Lung (tissue), 12 donors: Measurements from ENCODE around the gene SIRPG. TPM values are rescaled to one million over a fixed set of nuclear protein-coding genes. Genes with fewer than 3 reads are reported as not detected.
A peak's percentile ranks its signal among the peaks of the same experiment; 100 is the strongest.

ENCODE experiments used
- ATAC-seq: fragments of 200-7000 bp; cut with Tn5 transposase; one replicate; pipeline ENCODE4 v1.9.1; 2020; ENCODE audit warnings: moderate number of reproducible peaks; ENCODE audit not compliant: insufficient read depth, low FRiP score
- DNase-seq, 3 donors: peaks; one replicate each; pipeline ENCODE4 v3.0.0-alpha.2; 2013 to 2017
- H3K27ac ChIP-seq, 2 donors: one replicate each; pipeline ENCODE4 v1.5.1; 2013; ENCODE audit warnings: mild to moderate bottlenecking in 2 of 2, moderate library complexity in 2 of 2, control low read depth in 1 of 2, inconsistent platforms in 1 of 2, low read depth in 1 of 2, low read length in 1 of 2
- H3K27me3 ChIP-seq, 3 donors: one replicate each; pipeline ENCODE4 v1.5.1; 2013; ENCODE audit warnings: low read length in 2 of 3; ENCODE audit not compliant: control insufficient read depth in 3 of 3, insufficient read depth in 3 of 3
- H3K36me3 ChIP-seq, 4 donors: one replicate each; pipeline ENCODE4 v1.5.1; 2013; ENCODE audit warnings: low read length in 4 of 4, mild to moderate bottlenecking in 1 of 4, moderate library complexity in 1 of 4; ENCODE audit not compliant: control insufficient read depth in 4 of 4, insufficient read depth in 4 of 4
- H3K4me1 ChIP-seq, 5 donors: one replicate each; pipeline ENCODE4 v1.5.1; 2013; ENCODE audit warnings: low read length in 5 of 5, mild to moderate bottlenecking in 2 of 5, moderate library complexity in 1 of 5; ENCODE audit not compliant: control insufficient read depth in 5 of 5, insufficient read depth in 5 of 5
- H3K4me3 ChIP-seq: one replicate; pipeline ENCODE4 v1.5.1; 2013; ENCODE audit warnings: mild to moderate bottlenecking, control low read depth, moderate library complexity
- H3K9ac ChIP-seq, 2 donors: one replicate each; pipeline ENCODE4 v1.5.1; 2013; ENCODE audit warnings: low read length in 2 of 2, control low read depth in 1 of 2; ENCODE audit not compliant: insufficient read depth in 1 of 2
- H3K9me3 ChIP-seq, 4 donors: one replicate each; pipeline ENCODE4 v1.5.1; 2013; ENCODE audit warnings: low read length in 3 of 4, mild to moderate bottlenecking in 1 of 4, moderate library complexity in 1 of 4; ENCODE audit not compliant: control insufficient read depth in 4 of 4, insufficient read depth in 3 of 4
- WGBS, 2 donors: extraction: QIAGEN DNeasy Blood & Tissue Kit; methylation state at CpG; one replicate each; pipeline ENCODE4 v1.1.7; 2013; 5-methylcytosine and 5-hydroxymethylcytosine counted together
- polyA plus RNA-seq, 2 donors: library from polyadenylated mRNA; stranded (reverse); fragments of 200-250 nt; gene quantifications; one replicate each; pipeline ENCODE4 v1.2.1, GENCODE V29; 2013
- total RNA-seq, 2 donors: library from RNA; depleted of rRNA in 1 of 2; stranded (reverse); fragments of >200 nt in 1 of 2; gene quantifications; one replicate each; pipeline ENCODE4 v1.2.1, GENCODE V29; 2014 to 2021
- TF ChIP-seq, protein P1 (sequence below): IDR thresholded peaks from 2 replicates; pipeline ENCODE4 v1.5.1; 2012; ENCODE audit warnings: mild to moderate bottlenecking; ENCODE audit errors: control extremely low read depth, extremely low read depth
- donor health status: control.
- donor health status: control.
- donor health status: Bipolar disorder and iron deficiency.
- donor health status: healthy.
- donor health status: DM: yes; HTN: yes; CAD: no.

Gene SIRPG
- total and polyA plus RNA-seq, 4 donors, result 0.28 to 1.8 (median 0.76) TPM

DNA sequence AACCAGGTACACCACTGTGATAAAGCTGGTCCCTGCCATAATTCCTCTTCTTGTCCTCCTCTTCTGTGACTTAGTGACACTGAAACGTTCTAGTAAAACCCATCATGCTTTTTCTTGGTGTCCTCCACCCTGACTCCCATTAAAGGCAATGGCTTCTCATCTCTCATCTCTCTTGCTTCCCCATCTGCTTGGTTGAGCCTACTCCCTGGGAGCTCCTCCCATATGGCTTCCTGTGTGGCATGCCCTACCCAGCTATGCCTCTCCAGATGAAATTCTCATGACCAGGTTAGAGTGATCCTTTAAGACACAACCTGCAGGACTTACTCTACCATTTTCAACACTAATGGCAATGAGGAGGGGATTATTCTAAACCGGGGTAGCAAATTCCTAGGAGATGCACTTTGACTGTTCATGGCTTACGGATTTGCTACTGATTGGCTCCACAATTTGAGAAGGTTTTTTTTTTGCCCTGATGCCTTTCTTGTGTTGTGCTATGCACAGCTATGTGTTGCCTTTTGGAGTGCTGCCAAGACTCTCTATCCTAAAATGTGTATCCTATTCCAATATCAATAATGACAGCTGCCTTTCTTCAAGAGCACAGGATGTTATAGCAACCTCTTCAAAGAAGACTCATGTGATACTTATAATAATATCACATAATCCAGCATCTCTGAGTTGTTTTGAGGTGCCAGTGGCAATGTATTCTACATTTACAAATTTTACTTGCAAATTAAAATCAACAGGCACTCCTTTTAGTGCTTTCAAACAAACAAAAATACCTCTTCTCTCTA lies 6.1 kb downstream of the SIRPG start:
- Histone ChIP-seq H3K36me3 (no peaks in the 10 kb centered on the region), H3K4me3 (no peak overlapping the region), H3K4me1 (peaks cover 0 to 1% (median 0%) of the 10 kb centered on the region in 5 donors), H3K9me3 (peaks cover 0 to 2% (median 0%) of the 10 kb centered on the region in 4 donors), H3K9ac (no peak overlapping the region), H3K27ac (no peak overlapping the region), H3K27me3 (no peaks in the 10 kb centered on the region)
- WGBS, 2 donors, result 64 to 82% methylated on average over 3 of the region's 3 CpGs
- TF ChIP-seq, protein P1, sequence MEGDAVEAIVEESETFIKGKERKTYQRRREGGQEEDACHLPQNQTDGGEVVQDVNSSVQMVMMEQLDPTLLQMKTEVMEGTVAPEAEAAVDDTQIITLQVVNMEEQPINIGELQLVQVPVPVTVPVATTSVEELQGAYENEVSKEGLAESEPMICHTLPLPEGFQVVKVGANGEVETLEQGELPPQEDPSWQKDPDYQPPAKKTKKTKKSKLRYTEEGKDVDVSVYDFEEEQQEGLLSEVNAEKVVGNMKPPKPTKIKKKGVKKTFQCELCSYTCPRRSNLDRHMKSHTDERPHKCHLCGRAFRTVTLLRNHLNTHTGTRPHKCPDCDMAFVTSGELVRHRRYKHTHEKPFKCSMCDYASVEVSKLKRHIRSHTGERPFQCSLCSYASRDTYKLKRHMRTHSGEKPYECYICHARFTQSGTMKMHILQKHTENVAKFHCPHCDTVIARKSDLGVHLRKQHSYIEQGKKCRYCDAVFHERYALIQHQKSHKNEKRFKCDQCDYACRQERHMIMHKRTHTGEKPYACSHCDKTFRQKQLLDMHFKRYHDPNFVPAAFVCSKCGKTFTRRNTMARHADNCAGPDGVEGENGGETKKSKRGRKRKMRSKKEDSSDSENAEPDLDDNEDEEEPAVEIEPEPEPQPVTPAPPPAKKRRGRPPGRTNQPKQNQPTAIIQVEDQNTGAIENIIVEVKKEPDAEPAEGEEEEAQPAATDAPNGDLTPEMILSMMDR, result no peak
- DNase-seq, result peak in 2 of 3 donors; percentile 32 to 43
- ATAC-seq, result no peak

DNA sequence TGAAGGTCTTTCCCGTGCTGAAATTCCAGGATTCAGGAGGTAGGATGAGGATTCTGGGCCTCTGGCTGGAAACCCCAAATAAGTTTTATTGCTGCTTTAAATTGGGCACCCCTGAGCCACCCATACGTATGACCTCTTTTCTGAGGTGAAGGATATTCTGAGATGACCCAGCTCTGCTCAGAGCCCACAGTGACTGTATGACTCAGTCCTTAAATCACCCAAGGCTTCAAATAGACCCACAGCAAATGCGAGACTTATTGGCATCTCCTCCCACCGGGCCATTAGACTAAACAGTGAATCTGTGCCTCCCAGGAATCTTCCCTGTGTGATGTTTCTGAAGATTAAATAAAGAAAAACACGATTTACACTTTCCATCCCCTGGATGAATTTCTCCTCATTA lies 9.5 kb downstream of the SIRPG start:
- no peaks in the 10 kb centered on the region for H3K36me3 ChIP-seq
- TF ChIP-seq, protein P1, result no peak
- no peak overlapping the region for H3K4me3 ChIP-seq
- peaks cover 0 to 5% (median 0%) of the 10 kb centered on the region in 4 donors for H3K9me3 ChIP-seq
- no peaks in the 10 kb centered on the region for H3K27me3 ChIP-seq
- ATAC-seq (no peak), DNase-seq (no peak)
- no peak overlapping the region for H3K27ac ChIP-seq
- no peak overlapping the region for H3K9ac ChIP-seq
- H3K4me1 ChIP-seq, result peaks cover 0 to 1% (median 0%) of the 10 kb centered on the region in 5 donors
- 72 to 91% methylated on average over 5 of the region's 5 CpGs for WGBS, 2 donors

DNA sequence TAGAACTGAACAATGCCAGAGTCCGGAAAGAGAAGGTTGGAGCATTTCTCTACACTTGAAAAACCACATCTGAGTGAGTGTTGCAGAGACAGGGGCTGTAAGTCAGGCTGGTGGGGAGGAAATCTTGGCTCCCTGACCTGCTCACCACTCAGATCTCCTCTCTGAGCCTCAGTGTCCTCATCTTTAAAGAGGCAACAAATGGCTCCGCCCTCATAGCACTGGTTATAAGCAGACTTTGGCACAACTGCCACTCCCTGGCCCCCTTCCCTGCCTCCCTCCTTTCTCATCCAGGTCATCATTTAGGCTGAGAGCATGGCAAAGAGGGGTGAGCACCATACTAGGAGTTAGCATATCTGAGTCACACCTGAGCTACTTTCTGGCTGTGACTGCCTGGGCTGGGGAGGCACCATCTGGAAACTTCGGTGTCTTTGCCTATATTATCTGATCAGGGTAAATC lies 10.6 kb downstream of the SIRPG start:
- 93 to 94% methylated on average over 3 of the region's 3 CpGs for WGBS, 2 donors
- ATAC-seq, result no peak
- Histone ChIP-seq H3K9me3 (peaks cover 0 to 5% (median 0%) of the 10 kb centered on the region in 4 donors), H3K27ac (no peak overlapping the region), H3K4me1 (no peaks in the 10 kb centered on the region), H3K36me3 (no peaks in the 10 kb centered on the region), H3K27me3 (no peaks in the 10 kb centered on the region), H3K4me3 (no peak overlapping the region), H3K9ac (no peak overlapping the region)
- DNase-seq, result no peak
- TF ChIP-seq, protein P1, result no peak
